ENCODE results near the gene PCSK9.

Gene PCSK9

GRCh38 chr1:55000110-55001085 lies 39.0 kb upstream of the PCSK9 start:
- TF ChIP-seq CTCF (IDR thresholded peaks at IDR 0.05; ENCODE audit: extremely low read depth, missing control alignments) = no peak
- DNase-seq (ENCODE audit: low spot score) = no peak

- no peak for DNase-seq (ENCODE audit: low spot score)
- TF ChIP-seq CTCF (IDR thresholded peaks at IDR 0.05; ENCODE audit: extremely low read depth, missing control alignments) = no peak
Measured at GRCh38 chr1:55001311-55001710, 38.0 kb upstream of the PCSK9 start.

DNA sequence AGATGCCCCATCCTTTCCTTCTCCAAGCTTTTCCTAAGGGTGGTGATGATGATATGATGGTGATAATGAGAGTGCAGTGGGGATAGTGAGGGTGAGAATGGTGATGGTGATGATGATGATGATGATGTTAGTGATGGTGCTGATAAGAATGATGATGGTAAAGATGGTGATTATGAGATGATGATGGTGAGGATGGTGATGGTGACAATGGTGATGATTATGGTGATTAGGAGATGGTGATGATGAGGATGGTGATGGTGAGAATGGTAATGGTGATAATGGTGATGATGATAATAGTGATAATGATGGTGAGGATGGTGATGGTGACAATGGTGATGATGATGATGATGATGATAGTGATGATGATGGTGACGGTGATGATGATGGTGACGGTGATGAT lies 36.7 kb upstream of the PCSK9 start:
- no peak for DNase-seq (ENCODE audit: low spot score)
- TF ChIP-seq CTCF (IDR thresholded peaks at IDR 0.05; ENCODE audit: extremely low read depth, missing control alignments) = no peak

DNA sequence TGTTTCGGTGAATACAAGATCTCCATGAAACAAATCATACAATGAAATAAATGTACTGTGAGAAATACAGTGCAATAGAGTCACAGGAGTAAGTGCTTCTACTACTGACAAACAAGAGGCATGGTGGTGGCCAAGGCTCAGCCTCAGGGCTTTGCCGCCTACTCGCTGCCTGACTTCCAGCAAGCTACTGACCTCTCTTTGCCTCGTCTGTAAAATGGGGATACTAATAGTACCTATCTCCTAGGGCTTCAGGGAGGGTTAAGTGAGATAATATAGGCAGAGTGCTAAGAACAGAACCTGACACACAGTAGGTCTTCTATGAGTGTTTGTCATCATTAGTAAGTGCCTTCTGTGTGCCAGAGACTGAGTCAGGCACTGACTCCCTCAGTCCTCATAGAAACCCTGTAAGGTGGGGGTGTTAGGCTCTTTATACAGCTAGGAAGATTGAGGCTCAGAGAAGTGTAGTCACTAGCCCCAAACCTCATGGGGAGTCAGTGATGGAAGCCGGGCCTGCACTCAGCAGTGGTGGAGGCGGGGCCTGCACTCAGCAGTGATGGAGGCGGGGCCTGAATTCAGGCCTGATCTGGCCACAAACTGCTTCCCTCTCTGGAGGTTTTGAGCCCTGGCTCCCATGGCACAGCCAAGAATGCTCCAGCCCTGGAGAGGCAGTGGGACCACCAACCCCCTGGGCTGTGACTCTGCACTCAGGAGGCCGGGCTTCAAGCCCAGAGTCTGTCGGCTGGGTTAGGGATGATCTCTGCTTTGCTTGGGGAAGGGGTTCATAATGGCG lies 33.8 kb upstream of the PCSK9 start:
- no peak for TF ChIP-seq CTCF (IDR thresholded peaks at IDR 0.05; ENCODE audit: extremely low read depth, missing control alignments)
- DNase-seq (ENCODE audit: low spot score) = no peak

DNA sequence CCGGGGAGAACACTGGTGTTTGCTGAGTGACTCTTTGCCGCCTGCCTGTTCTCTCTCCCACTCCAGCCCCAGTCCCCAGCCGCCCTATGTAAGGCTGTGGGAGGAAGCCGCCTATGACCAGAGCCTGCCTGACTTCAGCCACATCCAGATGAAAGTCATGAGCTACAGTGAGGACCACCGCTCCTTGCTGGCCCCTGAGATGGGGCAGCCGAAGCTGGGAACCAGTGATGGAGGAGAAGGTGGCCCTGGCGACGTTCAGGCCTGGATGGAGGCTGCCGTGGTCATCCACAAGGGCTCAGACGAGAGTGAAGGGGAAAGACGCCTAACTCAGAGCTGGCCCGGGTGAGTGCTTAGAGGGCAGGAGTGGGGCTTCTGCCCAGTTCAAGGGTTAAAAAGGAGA lies 32.4 kb upstream of the PCSK9 start:
- no peak for DNase-seq (ENCODE audit: low spot score)

GRCh38 chr1:55007625-55008024 lies 31.7 kb upstream of the PCSK9 start:
- TF ChIP-seq CTCF (IDR thresholded peaks at IDR 0.05; ENCODE audit: extremely low read depth, missing control alignments) = no peak
- no peak for DNase-seq (ENCODE audit: low spot score)

More for the DNA sequence above, 32.4 kb upstream of the PCSK9 start:
- no peak for TF ChIP-seq CTCF (IDR thresholded peaks at IDR 0.05; ENCODE audit: extremely low read depth, missing control alignments)
